Vagina (tissue), 2 donors: ENCODE results near the gene CEP250.

Experiments used
- POLR2A ChIP-seq, 2 donors: fragments of 450-650 bp; IDR thresholded peaks; one replicate each; pipeline ENCODE4 v1.6.1; 2017; ENCODE audit warnings: antibody characterized with exemption in 2 of 2, mild to moderate bottlenecking in 2 of 2, moderate library complexity in 2 of 2
- TF ChIP-seq, protein P1 (sequence below), 3 experiments: fragments of 450-650 bp in 2 of 3; fragments of 200-600 bp in 1 of 3; sonication (generic) in 1 of 3; IDR thresholded peaks; one replicate each; pipeline ENCODE4 v1.5.1; 2017 to 2019; ENCODE audit warnings: antibody characterized with exemption in 3 of 3, mild to moderate bottlenecking in 2 of 3, moderate library complexity in 2 of 3

DNA sequence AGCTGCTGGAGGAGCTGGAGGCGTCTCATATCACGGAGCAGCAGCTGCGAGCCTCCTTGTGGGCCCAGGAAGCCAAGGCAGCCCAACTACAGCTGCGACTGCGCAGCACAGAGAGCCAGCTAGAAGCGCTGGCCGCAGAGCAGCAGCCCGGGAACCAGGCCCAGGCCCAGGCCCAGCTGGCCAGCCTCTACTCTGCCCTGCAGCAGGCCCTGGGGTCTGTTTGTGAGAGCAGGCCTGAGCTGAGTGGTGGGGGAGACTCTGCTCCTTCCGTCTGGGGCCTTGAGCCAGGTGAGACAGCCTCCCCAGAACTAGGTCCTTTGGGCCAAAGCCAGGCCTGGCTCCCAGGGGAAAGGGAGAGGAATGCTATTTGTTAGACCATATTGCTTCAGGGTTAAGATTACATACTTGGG is 42.4 kb downstream of the CEP250 start:
- TF ChIP-seq POLR2A (IDR thresholded peaks at IDR 0.05), result no peak
- TF ChIP-seq, protein P1, sequence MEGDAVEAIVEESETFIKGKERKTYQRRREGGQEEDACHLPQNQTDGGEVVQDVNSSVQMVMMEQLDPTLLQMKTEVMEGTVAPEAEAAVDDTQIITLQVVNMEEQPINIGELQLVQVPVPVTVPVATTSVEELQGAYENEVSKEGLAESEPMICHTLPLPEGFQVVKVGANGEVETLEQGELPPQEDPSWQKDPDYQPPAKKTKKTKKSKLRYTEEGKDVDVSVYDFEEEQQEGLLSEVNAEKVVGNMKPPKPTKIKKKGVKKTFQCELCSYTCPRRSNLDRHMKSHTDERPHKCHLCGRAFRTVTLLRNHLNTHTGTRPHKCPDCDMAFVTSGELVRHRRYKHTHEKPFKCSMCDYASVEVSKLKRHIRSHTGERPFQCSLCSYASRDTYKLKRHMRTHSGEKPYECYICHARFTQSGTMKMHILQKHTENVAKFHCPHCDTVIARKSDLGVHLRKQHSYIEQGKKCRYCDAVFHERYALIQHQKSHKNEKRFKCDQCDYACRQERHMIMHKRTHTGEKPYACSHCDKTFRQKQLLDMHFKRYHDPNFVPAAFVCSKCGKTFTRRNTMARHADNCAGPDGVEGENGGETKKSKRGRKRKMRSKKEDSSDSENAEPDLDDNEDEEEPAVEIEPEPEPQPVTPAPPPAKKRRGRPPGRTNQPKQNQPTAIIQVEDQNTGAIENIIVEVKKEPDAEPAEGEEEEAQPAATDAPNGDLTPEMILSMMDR (IDR thresholded peaks at IDR 0.05), result no peak
